Ascending aorta (tissue), 2 donors: Measurements from ENCODE around the gene HCLS1. TPM values are rescaled to one million over a fixed set of nuclear protein-coding genes. Genes with fewer than 3 reads are reported as not detected.

Experiments
- DNase-seq, 2 donors: peaks; one replicate each; pipeline ENCODE4 v3.0.0-alpha.2; 2019; ENCODE audit warnings: low spot score in 2 of 2
- H3K27ac ChIP-seq, 2 donors: fragments of 200-600 bp; sonication (generic); one replicate each; pipeline ENCODE4 v1.5.1; 2016 to 2017; ENCODE audit warnings: mild to moderate bottlenecking in 1 of 2
- H3K27me3 ChIP-seq: fragments of 200-600 bp; sonication (generic); one replicate; pipeline ENCODE4 v1.5.1; 2017
- H3K36me3 ChIP-seq, 2 donors: fragments of 200-600 bp; sonication (generic); one replicate each; pipeline ENCODE4 v1.5.1; 2016
- H3K4me1 ChIP-seq, 2 donors: fragments of 200-600 bp; sonication (generic); one replicate each; pipeline ENCODE4 v1.5.1; 2016 to 2017; ENCODE audit warnings: mild to moderate bottlenecking in 1 of 2
- H3K4me3 ChIP-seq, 2 donors: fragments of 200-600 bp; sonication (generic); one replicate each; pipeline ENCODE4 v1.5.1; 2016 to 2017; ENCODE audit warnings: mild to moderate bottlenecking in 1 of 2
- H3K9me3 ChIP-seq, 2 donors: fragments of 200-600 bp; sonication (generic); one replicate each; pipeline ENCODE4 v1.5.1; 2016
- CTCF ChIP-seq, 3 experiments: fragments of 200-600 bp in 2 of 3; fragments of 450-650 bp in 1 of 3; sonication (generic) in 2 of 3; IDR thresholded peaks; one replicate each; pipeline ENCODE4 v1.5.1; 2016 to 2019; ENCODE audit warnings: antibody characterized with exemption in 3 of 3, mild to moderate bottlenecking in 1 of 3, moderate library complexity in 1 of 3
- intact Hi-C: fragments of 100-400 bp; cut with DNase I; formaldehyde crosslinking; loops from one replicate; pipeline ENCODE4 v1.15.1; 2023
- total RNA-seq: library from RNA; depleted of rRNA; stranded (reverse); fragments of >200 nt; gene quantifications from one replicate; pipeline ENCODE4 v1.1.0, GENCODE V29; 2016

HCLS1 gene
- total RNA-seq, 1 donor from 2014 or later = 19.8 TPM

GRCh38 chr3:121654493-121655385 is 6.0 kb downstream of the HCLS1 start:
- TF ChIP-seq CTCF (IDR thresholded peaks at IDR 0.05) = no peak
- Histone ChIP-seq H3K27me3 (no peaks in the 10 kb centered on the region), H3K27ac (no peak overlapping the region), H3K9me3 (peaks cover 0 to 6% of the 10 kb centered on the region in 2 donors), H3K36me3 (no peaks in the 10 kb centered on the region), H3K4me3 (no peak overlapping the region), H3K4me1 (no peaks in the 10 kb centered on the region)
- intact Hi-C loops = no loop called here
- no peak for DNase-seq

- Histone ChIP-seq H3K9me3 (peaks cover 0 to 6% of the 10 kb centered on the region in 2 donors), H3K27ac (no peak overlapping the region), H3K36me3 (no peaks in the 10 kb centered on the region), H3K4me3 (no peak overlapping the region), H3K27me3 (no peaks in the 10 kb centered on the region), H3K4me1 (peaks cover 0 to 6% of the 10 kb centered on the region in 2 donors)
- DNase-seq = no peak
- intact Hi-C loops = no loop called here
- TF ChIP-seq CTCF (IDR thresholded peaks at IDR 0.05) = no peak
These were observed 9.0 kb downstream of the HCLS1 start for GRCh38 chr3:121651684-121652083.

- Histone ChIP-seq H3K36me3 (no peaks in the 10 kb centered on the region), H3K4me1 (peaks cover 0 to 6% of the 10 kb centered on the region in 2 donors), H3K9me3 (peaks cover 0 to 6% of the 10 kb centered on the region in 2 donors), H3K27me3 (no peaks in the 10 kb centered on the region), H3K27ac (no peak overlapping the region), H3K4me3 (no peak overlapping the region)
- intact Hi-C loops = loop anchor here (5.0 kb wide), 1 partner anchor 102 kb away; the partner anchor contains the start of gene POLQ
- no peak for DNase-seq
- TF ChIP-seq CTCF (IDR thresholded peaks at IDR 0.05) = no peak
These were observed 11.1 kb downstream of the HCLS1 start for GRCh38 chr3:121649645-121650044.

GRCh38 chr3:121648219-121648958 is 12.3 kb downstream of the HCLS1 start:
- H3K36me3 ChIP-seq = no peaks in the 10 kb centered on the region
- no peak for TF ChIP-seq CTCF (IDR thresholded peaks at IDR 0.05)
- intact Hi-C loops = loop anchor here (5.0 kb wide), 1 partner anchor 101 kb away; the partner anchor contains the start of gene POLQ
- peaks cover 0 to 6% of the 10 kb centered on the region in 2 donors for H3K9me3 ChIP-seq
- no peak overlapping the region for H3K4me3 ChIP-seq
- DNase-seq = no peak
- peaks cover 0 to 6% of the 10 kb centered on the region in 2 donors for H3K4me1 ChIP-seq
- peak overlapping the region in 1 of 2 donors; percentile 34 for H3K27ac ChIP-seq
- no peaks in the 10 kb centered on the region for H3K27me3 ChIP-seq

- intact Hi-C loops = loop anchor here (5.0 kb wide), 1 partner anchor 98 kb away; the partner anchor contains the start of gene POLQ
These were observed 15.6 kb downstream of the HCLS1 start for GRCh38 chr3:121645054-121645453.

More at GRCh38 chr3:121645054-121645453, 15.6 kb downstream of the HCLS1 start:
- TF ChIP-seq CTCF (IDR thresholded peaks at IDR 0.05) = no peak
- Histone ChIP-seq H3K27me3 (no peaks in the 10 kb centered on the region), H3K9me3 (peaks cover 0 to 4% of the 10 kb centered on the region in 2 donors), H3K4me1 (peaks cover 0 to 6% of the 10 kb centered on the region in 2 donors), H3K36me3 (no peaks in the 10 kb centered on the region), H3K27ac (no peak overlapping the region), H3K4me3 (no peak overlapping the region)
- DNase-seq = no peak
